HepG2 (cell line): ENCODE data around the gene PHTF2. TPM values are rescaled to one million over a fixed set of nuclear protein-coding genes. Genes with fewer than 3 reads are reported as not detected.

Source experiments
- ATAC-seq: fragments of 200-7000 bp; cut with Tn5 transposase; 3 replicates; pipeline ENCODE4 v1.9.1; 2020; ENCODE audit warnings: mild to moderate bottlenecking, moderate library complexity
- BruUV-seq: library from RNA; stranded (reverse); fragments of 400-500 nt; replicated peaks from 2 replicates; lab custom pipeline; 2021; lab: Mats Ljungman, UMichigan
- CTCF ChIA-PET: fragments of 300-600 bp; formaldehyde crosslinking; extraction: SDS; loops from one replicate; lab custom pipeline; 2021; ENCODE audit warnings: low total read pairs, inconsistent platforms, low intra/inter-chr PET ratio; lab: Yijun Ruan, JAX
- POLR2A ChIA-PET: fragments of 350-600 bp; sonication (Branson Sonifier 250); formaldehyde crosslinking; loops from one replicate; lab custom pipeline; 2020; ENCODE audit warnings: antibody characterized with exemption, inconsistent platforms; lab: Yijun Ruan, JAX
- DNase-seq: peaks from one replicate; pipeline ENCODE4 v3.0.0-alpha.2; 2015; ENCODE audit warnings: low spot score
- FAIRE-seq: peaks from 3 replicates; lab custom pipeline; 2011; peaks lifted over from hg19 to GRCh38; lab: Jason Lieb, UNC
- H2AFZ ChIP-seq: one replicate; pipeline ENCODE4 v1.6.1; 2011; ENCODE audit warnings: low read length, inconsistent platforms
- H3K27ac ChIP-seq: fragments of 300-600 bp; 3 replicates; pipeline ENCODE4 v1.8.0; 2011; ENCODE audit warnings: mixed run types, mild to moderate bottlenecking, mixed read lengths, low read length, inconsistent platforms; ENCODE audit not compliant: insufficient read depth; ENCODE audit errors: extremely low read length
- H3K27me3 ChIP-seq, 2 experiments: fragments of 200-600 bp in 1 of 2; 2 replicates in 1 of 2; 3 replicates in 1 of 2; pipeline versions ENCODE4 v1.6.0 to v1.8.0; 2011; ENCODE audit warnings: low read length in 2 of 2, mild to moderate bottlenecking in 2 of 2, moderate library complexity in 2 of 2, inconsistent platforms in 1 of 2; ENCODE audit not compliant: insufficient read depth in 2 of 2, control insufficient read depth in 1 of 2
- H3K36me3 ChIP-seq, 2 experiments: fragments of 200-600 bp in 1 of 2; replicated peaks in 1 of 2; 2 replicates in 1 of 2; 3 replicates in 1 of 2; pipeline versions ENCODE4 v1.5.1 to v1.8.0; 2011; ENCODE audit warnings: low read length in 2 of 2, inconsistent platforms in 1 of 2; ENCODE audit not compliant: insufficient read depth in 2 of 2, control insufficient read depth in 1 of 2
- H3K4me1 ChIP-seq: 2 replicates; pipeline ENCODE4 v1.5.1; 2012; ENCODE audit warnings: low read length, inconsistent platforms; ENCODE audit not compliant: insufficient read depth
- H3K4me2 ChIP-seq: 2 replicates; pipeline ENCODE4 v1.6.0; 2011; ENCODE audit warnings: low read depth, low read length, inconsistent platforms
- H3K4me3 ChIP-seq, 3 experiments: fragments of 200-600 bp in 1 of 3; sonication (generic), shearing (Covaris generic) in 1 of 3; replicated peaks in 1 of 3; 2 replicates each; pipeline ENCODE4 v1.5.1; 2011 to 2016; ENCODE audit warnings: low read length in 3 of 3, inconsistent platforms in 2 of 3, low read depth in 2 of 3, mild to moderate bottlenecking in 2 of 3, control low read depth in 1 of 3, mixed read lengths in 1 of 3; ENCODE audit not compliant: insufficient read depth in 1 of 3
- H3K79me2 ChIP-seq: one replicate; pipeline ENCODE4 v1.6.1; 2011; ENCODE audit warnings: low read length, inconsistent platforms; ENCODE audit not compliant: insufficient read depth
- H3K9ac ChIP-seq: 2 replicates; pipeline ENCODE4 v1.6.0; 2011; ENCODE audit warnings: mild to moderate bottlenecking, low read depth, low read length, inconsistent platforms; ENCODE audit not compliant: insufficient read depth
- H3K9me3 ChIP-seq: 2 replicates; pipeline ENCODE4 v1.5.1; 2012; ENCODE audit warnings: mild to moderate bottlenecking, low read length
- H4K20me1 ChIP-seq: 2 replicates; pipeline ENCODE4 v1.6.0; 2011; ENCODE audit warnings: inconsistent platforms, mild to moderate bottlenecking, low read length, moderate library complexity; ENCODE audit not compliant: insufficient read depth
- CENPBD1 ChIP-seq: sonication (generic); formaldehyde crosslinking; IDR thresholded peaks from 2 replicates; pipeline ENCODE4 v1.8.0; 2022; ENCODE audit warnings: missing genetic modification reagents, low read depth, mild to moderate bottlenecking, borderline replicate concordance
- THAP11 ChIP-seq: IDR thresholded peaks from 2 replicates; pipeline ENCODE4 v1.6.1; 2016; ENCODE audit warnings: missing biosample characterization, missing genetic modification reagents
- ZC3H4 ChIP-seq: sonication (generic); formaldehyde crosslinking; IDR thresholded peaks from 2 replicates; pipeline ENCODE4 v1.4.0; 2020; ENCODE audit warnings: missing genetic modification reagents, borderline replicate concordance
- ZNF143 ChIP-seq: sonication (generic); formaldehyde crosslinking; IDR thresholded peaks from 2 replicates; pipeline ENCODE4 v1.4.0; 2020; ENCODE audit warnings: missing genetic modification reagents
- WGBS: methylation state at CpG from one replicate; pipeline ENCODE4 v1.1.6; 2017; ENCODE audit warnings: low lambda C conversion rate; 5-methylcytosine and 5-hydroxymethylcytosine counted together
- in situ Hi-C: cut with HindIII; loops from 2 replicates; pipeline ENCODE4 v1.10.0; 2017; ENCODE audit warnings: low pct_unique_long_range_greater_than_20kb; ENCODE audit not compliant: extremely low pct_ligation_motif_present
- intact Hi-C: fragments of 100-400 bp; cut with micrococcal nuclease; formaldehyde crosslinking; loops from one replicate; pipeline ENCODE4 v1.10.0; 2022; ENCODE audit not compliant: unreplicated experiment
- polyA plus RNA-seq, 8 experiments: library from polyadenylated mRNA; depleted of rRNA in 3 of 8; stranded (reverse) in 7 of 8; unstranded in 1 of 8; fragments of >200 nt; fragmentation: Illumina TruSeq in 4 of 8; extraction: Trizol in 4 of 8; gene quantifications; 2 replicates each; pipeline versions ENCODE4 v1.2.1 to v1.2.3, GENCODE V29; 2011 to 2016; ENCODE audit warnings: low read depth in 4 of 8, missing spikeins in 1 of 8, mixed read lengths in 1 of 8; ENCODE audit not compliant: insufficient read depth in 1 of 8
- total RNA-seq, 5 experiments: library from RNA; depleted of rRNA; stranded (reverse); fragments of >200 nt; fragmentation: Illumina TruSeq; extraction: Trizol; gene quantifications; 2 replicates each; pipeline ENCODE4 v1.2.3, GENCODE V29; 2016; ENCODE audit warnings: low read depth in 1 of 5

Gene PHTF2
- total and polyA plus RNA-seq, 2 of the 13 experiments (the other 11 are each of a cell fraction or from before 2014, with no cell fraction given), result 7.4 to 10.2 TPM

- intact Hi-C loops (no loop called here), in situ Hi-C loops (no loop called here)
- no peaks in the 10 kb centered on the region for H3K36me3 ChIP-seq
- H4K20me1 ChIP-seq, result no peaks in the 10 kb centered on the region
- 0% methylated on average over 3 of the region's 3 CpGs for WGBS
- H3K27me3 ChIP-seq, result peaks cover 0 to 3% of the 10 kb centered on the region in 2 experiments; a peak in 1 of 5 replicates
- ChIA-PET CTCF (no interaction called here), POLR2A (no interaction called here)
- no peaks in the 10 kb centered on the region for H3K79me2 ChIP-seq
- H2AFZ ChIP-seq, result no peak overlapping the region
- no peaks in the 10 kb centered on the region for H3K9me3 ChIP-seq
- H3K9ac ChIP-seq, result no peak overlapping the region
- peaks cover 9% of the 10 kb centered on the region; the same call in 1 of the 2 replicates for H3K4me1 ChIP-seq
- DNase-seq (no peak), FAIRE-seq (no peak), ATAC-seq (no peak)
- no peak for TF ChIP-seq ZC3H4 (CRISPR knock-in tag)
- no peak overlapping the region for H3K4me3 ChIP-seq
- no TSS peak for BruUV-seq
- H3K27ac ChIP-seq, result no peak overlapping the region
- H3K4me2 ChIP-seq, result no peak overlapping the region
These were observed 203.4 kb downstream of the PHTF2 start for GRCh38 chr7:78002021-78002420.

- 53% methylated on average over 4 of the region's 4 CpGs for WGBS
- H3K9me3 ChIP-seq, result no peaks in the 10 kb centered on the region
- no peaks in the 10 kb centered on the region for H3K79me2 ChIP-seq
- no peak for FAIRE-seq
- ChIA-PET POLR2A (no interaction called here), CTCF (no interaction called here)
- no peaks in the 10 kb centered on the region for H3K36me3 ChIP-seq
- peaks cover 9% of the 10 kb centered on the region; the same call in 1 of the 2 replicates for H3K4me1 ChIP-seq
- in situ Hi-C loops (no loop called here), intact Hi-C loops (no loop called here)
- no peak overlapping the region for H3K4me3 ChIP-seq
- TF ChIP-seq THAP11 (CRISPR knock-in tag), result peak; percentile 67
- TF ChIP-seq ZNF143 (CRISPR knock-in tag), result peak; percentile 65
- no peak for TF ChIP-seq CENPBD1 (CRISPR knock-in tag)
- H3K4me2 ChIP-seq, result no peak overlapping the region
- no peak overlapping the region for H3K9ac ChIP-seq
- no peak for DNase-seq
- no peak overlapping the region for H2AFZ ChIP-seq
- 0 out of 5 replicates have a peak, but pooled peaks cover 0 to 3% of the 10 kb centered on the region in 2 experiments for H3K27me3 ChIP-seq
- no TSS peak for BruUV-seq
- H3K27ac ChIP-seq, result no peak overlapping the region
- no peaks in the 10 kb centered on the region for H4K20me1 ChIP-seq
- ATAC-seq, result no peak
These were observed 204.1 kb downstream of the PHTF2 start for GRCh38 chr7:78002715-78003114.
